ENCODE data around the gene STRADB.

GRCh38 chr2:201502713-201503112 is 51.2 kb downstream of the STRADB start:
- TF ChIP-seq CTCF (IDR thresholded peaks at IDR 0.05; ENCODE audit: insufficient read depth, low read length, poor library complexity, severe bottlenecking) (no peak), EZH2phosphoT487 (conservative IDR thresholded peaks at IDR 0.05; ENCODE audit: low read length) (no peak)

Data from SU-DHL-6 (cell line).